Adipose tissue (tissue), 3 donors: Measurements from ENCODE around the gene LRRC75A. TPM values are rescaled to one million over a fixed set of nuclear protein-coding genes. Genes with fewer than 3 reads are reported as not detected.
A peak's percentile ranks its signal among the peaks of the same experiment; 100 is the strongest.
"Not testable (repeated sequence)": the region's sequence is repeated elsewhere in the genome, so short reads cannot be mapped to it uniquely, and the experiment has no call there.

Source experiments
- H3K27ac ChIP-seq: one replicate; pipeline ENCODE4 v1.5.1; 2013; ENCODE audit warnings: low read depth, low read length
- WGBS, 3 donors: extraction: QIAGEN DNeasy Blood & Tissue Kit; methylation state at CpG; one replicate each; pipeline ENCODE4 v1.1.7; 2013; 5-methylcytosine and 5-hydroxymethylcytosine counted together
- polyA plus RNA-seq, 3 donors: library from polyadenylated mRNA; stranded (reverse); fragments of 200-250 nt; gene quantifications; one replicate each; pipeline ENCODE4 v1.2.3, GENCODE V29; 2013
- donor health status: healthy with polysubstance abuse.
- donor health status: Bipolar disorder and iron deficiency.
- donor health status: healthy.

Gene LRRC75A
- polyA plus RNA-seq, 3 donors: 0.86 to 1.9 (median 1.3) TPM

GRCh38 chr17:16425698-16426659, 66.0 kb downstream of the LRRC75A start:
- WGBS, 3 donors: 50 to 86% (median 79%) methylated on average over 20 of the region's 20 CpGs
- H3K27ac ChIP-seq: no peak overlapping the region

- H3K27ac ChIP-seq: no peak overlapping the region
- WGBS, 3 donors: 54 to 67% (median 65%) methylated on average over 6 of the region's 6 CpGs
Observed at GRCh38 chr17:16425202-16425601, 66.8 kb downstream of the LRRC75A start.

- 90 to 91% (median 90%) methylated on average over 10 of the region's 10 CpGs for WGBS, 3 donors
- no peak overlapping the region for H3K27ac ChIP-seq
Observed at GRCh38 chr17:16423226-16423872, 68.6 kb downstream of the LRRC75A start.

GRCh38 chr17:16422416-16422815, 69.6 kb downstream of the LRRC75A start:
- H3K27ac ChIP-seq: no peak overlapping the region

GRCh38 chr17:16419929-16420271, 72.1 kb downstream of the LRRC75A start:
- H3K27ac ChIP-seq: peak overlapping the region; percentile 86
- WGBS, 3 donors: 56 to 88% (median 61%) methylated on average over 10 of the region's 10 CpGs

More at GRCh38 chr17:16422416-16422815, 69.6 kb downstream of the LRRC75A start:
- 91 to 94% (median 94%) methylated on average over 7 of the region's 7 CpGs for WGBS, 3 donors

- 58 to 83% (median 62%) methylated on average over 8 of the region's 8 CpGs for WGBS, 3 donors
Observed at GRCh38 chr17:16419074-16419928, 72.7 kb downstream of the LRRC75A start.

GRCh38 chr17:16418685-16419068, 73.3 kb downstream of the LRRC75A start:
- no peak overlapping the region for H3K27ac ChIP-seq
- WGBS, 3 donors: 44 to 85% (median 48%) methylated on average over 2 of the region's 2 CpGs

More at GRCh38 chr17:16419074-16419928, 72.7 kb downstream of the LRRC75A start:
- peak overlapping the region; percentile 86 for H3K27ac ChIP-seq

- no peak overlapping the region for H3K27ac ChIP-seq
Observed at GRCh38 chr17:16417896-16418684, 73.9 kb downstream of the LRRC75A start.

GRCh38 chr17:16417399-16417798, 74.6 kb downstream of the LRRC75A start:
- no peak overlapping the region for H3K27ac ChIP-seq
- 82 to 92% (median 87%) methylated on average over 7 of the region's 7 CpGs for WGBS, 3 donors

More at GRCh38 chr17:16417896-16418684, 73.9 kb downstream of the LRRC75A start:
- 60 to 80% (median 77%) methylated on average over 7 of the region's 7 CpGs for WGBS, 3 donors

- H3K27ac ChIP-seq: peak within 1 kb of the TSS; percentile 39
- WGBS, 3 donors: 6 to 53% (median 8%) methylated on average over 18 to 21 of the region's 21 CpGs
Observed at GRCh38 chr17:16415031-16415924, 76.7 kb downstream of the LRRC75A start, which contains the start of gene TRPV2. TRPV2 (plus strand) TSS chr17:16415571; CDS start chr17:16417669, 2,098 bp downstream.

GRCh38 chr17:16407911-16408588, 83.9 kb downstream of the LRRC75A start:
- WGBS, 3 donors: 22 to 49% (median 22%) methylated on average over 9 to 14 of the region's 14 CpGs
- H3K27ac ChIP-seq: no peak overlapping the region

GRCh38 chr17:16406742-16407674, 85.0 kb downstream of the LRRC75A start:
- H3K27ac ChIP-seq: peak overlapping the region; percentile 26
- 7 to 9% (median 8%) methylated on average over 62 to 67 of the region's 67 CpGs for WGBS, 3 donors

- 91 to 96% (median 94%) methylated on average over 9 of the region's 9 CpGs for WGBS, 3 donors
- H3K27ac ChIP-seq: not testable (repeated sequence)
Observed at GRCh38 chr17:16403847-16404246, 88.1 kb downstream of the LRRC75A start.

- 47 to 60% (median 51%) methylated on average over 9 of the region's 9 CpGs for WGBS, 3 donors
- H3K27ac ChIP-seq: no peak overlapping the region
Observed at GRCh38 chr17:16398270-16399267, 93.4 kb downstream of the LRRC75A start.
